HCT116 (cell line): ENCODE measurements around the gene NTNG1. TPM values are rescaled to one million over a fixed set of nuclear protein-coding genes. Genes with fewer than 3 reads are reported as not detected.

ENCODE experiments used
- ATAC-seq: fragments of 200-7000 bp; cut with Tn5 transposase; 2 replicates; pipeline ENCODE4 v1.9.1; 2020; ENCODE audit warnings: mild to moderate bottlenecking, moderate library complexity
- BruUV-seq: library from RNA; stranded (reverse); fragments of 400-500 nt; replicated peaks from 2 replicates; lab custom pipeline; 2021; lab: Mats Ljungman, UMichigan
- CTCF ChIA-PET: fragments of 300-600 bp; sonication (Branson Sonifier 250); formaldehyde crosslinking; loops from one replicate; lab custom pipeline; 2021; ENCODE audit warnings: antibody characterized with exemption; lab: Charles Lee
- POLR2A ChIA-PET: fragments of 300-600, 350-600 bp; sonication (Branson Sonifier 250); formaldehyde crosslinking; loops from one replicate; lab custom pipeline; 2021; ENCODE audit warnings: antibody characterized with exemption; lab: Charles Lee
- RAD21 ChIA-PET, 2 experiments: fragments of 300-600 bp; sonication (Branson Sonifier 250); formaldehyde crosslinking; loops; one replicate each; lab custom pipeline; 2023; ENCODE audit warnings: low total read pairs in 2 of 2; ENCODE audit not compliant: uncharacterized antibody in 2 of 2, unreplicated experiment in 2 of 2, low non-redundant PET in 1 of 2; lab: Charles Lee
- DNase-seq: peaks from one replicate; pipeline ENCODE4 v3.0.0-alpha.2; 2010; ENCODE audit warnings: low read depth, low spot score
- H2AFZ ChIP-seq: fragments of 200-600 bp; shearing (Covaris generic), sonication (generic); 2 replicates; pipeline ENCODE4 v1.6.1; 2017; ENCODE audit warnings: low read depth, mixed run types, mixed read lengths, antibody characterized with exemption, low read length; ENCODE audit not compliant: poor library complexity, severe bottlenecking
- H3K27ac ChIP-seq: 2 replicates; pipeline ENCODE4 v1.5.1; 2012; ENCODE audit warnings: low read depth, low read length
- H3K27me3 ChIP-seq: fragments of 200-600 bp; sonication (generic); 2 replicates; pipeline ENCODE4 v1.6.1; 2016; ENCODE audit warnings: mixed run types, low read length, mixed read lengths; ENCODE audit not compliant: insufficient read depth
- H3K36me3 ChIP-seq, 2 experiments: fragments of 200-500 bp in 1 of 2; fragments of 200-600 bp in 1 of 2; sonication (Bioruptor generic) in 1 of 2; sonication (generic) in 1 of 2; 2 replicates each; pipeline versions ENCODE4 v1.5.1 to v1.6.1; 2014 to 2016; ENCODE audit warnings: low read length in 2 of 2, inconsistent platforms in 1 of 2, mixed read lengths in 1 of 2, mixed run types in 1 of 2; ENCODE audit not compliant: insufficient read depth in 2 of 2, control insufficient read depth in 1 of 2
- H3K4me1 ChIP-seq, 2 experiments: fragments of 200-600 bp in 1 of 2; sonication (generic) in 1 of 2; 2 replicates each; pipeline versions ENCODE4 v1.5.1 to v1.6.1; 2012 to 2017; ENCODE audit warnings: low read length in 2 of 2, inconsistent platforms in 1 of 2, mild to moderate bottlenecking in 1 of 2, mixed read lengths in 1 of 2, mixed run types in 1 of 2, moderate library complexity in 1 of 2; ENCODE audit not compliant: insufficient read depth in 2 of 2, control insufficient read depth in 1 of 2
- H3K4me2 ChIP-seq: fragments of 200-600 bp; sonication (generic); 2 replicates; pipeline ENCODE4 v1.6.1; 2017; ENCODE audit warnings: mixed run types, low read length, mixed read lengths
- H3K4me3 ChIP-seq, 2 experiments: fragments of 200-600 bp in 1 of 2; sonication (generic) in 1 of 2; replicated peaks in 1 of 2; 2 replicates each; pipeline ENCODE4 v1.5.1; 2011 to 2016; ENCODE audit warnings: low read length in 2 of 2, control low read depth in 1 of 2, low read depth in 1 of 2, mild to moderate bottlenecking in 1 of 2, mixed read lengths in 1 of 2, mixed run types in 1 of 2
- H3K79me2 ChIP-seq: fragments of 200-600 bp; sonication (generic); 2 replicates; pipeline ENCODE4 v1.6.1; 2017; ENCODE audit warnings: mild to moderate bottlenecking, mixed run types, low read length, moderate library complexity, mixed read lengths; ENCODE audit not compliant: insufficient read depth
- H3K9ac ChIP-seq: fragments of 200-600 bp; sonication (generic); 2 replicates; pipeline ENCODE4 v1.6.1; 2016; ENCODE audit warnings: low read length, mixed read lengths
- H3K9me2 ChIP-seq: fragments of 200-600 bp; sonication (generic), shearing (Covaris generic); 2 replicates; pipeline ENCODE4 v1.6.1; 2017; ENCODE audit warnings: mixed run types, mild to moderate bottlenecking, moderate library complexity; ENCODE audit not compliant: insufficient read depth
- H3K9me3 ChIP-seq, 2 experiments: fragments of 200-500 bp in 1 of 2; fragments of 200-600 bp in 1 of 2; sonication (Bioruptor generic) in 1 of 2; sonication (generic) in 1 of 2; 2 replicates each; pipeline ENCODE4 v1.6.1; 2014 to 2017; ENCODE audit warnings: low read length in 2 of 2, mixed read lengths in 2 of 2, inconsistent platforms in 1 of 2, low read depth in 1 of 2, mild to moderate bottlenecking in 1 of 2, mixed run types in 1 of 2, moderate library complexity in 1 of 2; ENCODE audit not compliant: control insufficient read depth in 1 of 2, insufficient read depth in 1 of 2
- H4K20me1 ChIP-seq: fragments of 200-600 bp; sonication (generic), shearing (Covaris generic); 2 replicates; pipeline ENCODE4 v1.6.1; 2017; ENCODE audit warnings: mixed run types, mild to moderate bottlenecking, moderate library complexity; ENCODE audit not compliant: insufficient read depth
- CEBPB ChIP-seq: IDR thresholded peaks from 2 replicates; pipeline ENCODE4 v1.6.1; 2012; ENCODE audit warnings: low read depth
- CTCF ChIP-seq, 3 experiments: fragments of 200-600 bp in 1 of 3; sonication (generic) in 1 of 3; IDR thresholded peaks in 2 of 3; conservative IDR thresholded peaks in 1 of 3; 2 replicates each; pipeline ENCODE4 v1.5.1; 2012 to 2017; ENCODE audit warnings: low read depth in 2 of 3, low read length in 2 of 3, antibody characterized with exemption in 1 of 3, borderline replicate concordance in 1 of 3, control low read depth in 1 of 3, mild to moderate bottlenecking in 1 of 3, mixed read lengths in 1 of 3, mixed run types in 1 of 3, moderate library complexity in 1 of 3; ENCODE audit not compliant: insufficient read depth in 1 of 3
- EGR1 ChIP-seq: IDR thresholded peaks from 2 replicates; pipeline ENCODE4 v1.6.1; 2012; ENCODE audit warnings: low read depth
- EZH2 ChIP-seq: fragments of 200-600 bp; sonication (generic); IDR thresholded peaks from 2 replicates; pipeline ENCODE4 v1.6.1; 2017; ENCODE audit warnings: antibody characterized with exemption, mixed run types
- EZH2phosphoT487 ChIP-seq: fragments of 200-600 bp; IDR thresholded peaks from 2 replicates; pipeline ENCODE4 v1.6.1; 2018; ENCODE audit warnings: antibody characterized with exemption, borderline replicate concordance
- MAX ChIP-seq: IDR thresholded peaks from 2 replicates; pipeline ENCODE4 v1.6.1; 2012
- POLR2A ChIP-seq: IDR thresholded peaks from 2 replicates; pipeline ENCODE4 v1.7.0; 2011; ENCODE audit warnings: borderline replicate concordance; ENCODE audit not compliant: insufficient read depth, insufficient read length; ENCODE audit errors: extremely low read depth
- POLR2AphosphoS5 ChIP-seq: IDR thresholded peaks from 2 replicates; pipeline ENCODE4 v1.6.1; 2011; ENCODE audit warnings: mild to moderate bottlenecking, low read depth, low read length, moderate library complexity
- SIN3A ChIP-seq: IDR thresholded peaks from 2 replicates; pipeline ENCODE4 v1.6.1; 2012; ENCODE audit warnings: low read depth
- SRF ChIP-seq: IDR thresholded peaks from 2 replicates; pipeline ENCODE4 v1.6.1; 2012; ENCODE audit warnings: low read depth
- TCF7L2 ChIP-seq: IDR thresholded peaks from 2 replicates; pipeline ENCODE4 v1.7.0; 2011; ENCODE audit warnings: borderline replicate concordance, inconsistent platforms; ENCODE audit not compliant: insufficient read depth, insufficient read length; ENCODE audit errors: extremely low read depth
- YY1 ChIP-seq: IDR thresholded peaks from 2 replicates; pipeline ENCODE4 v1.6.1; 2011; ENCODE audit warnings: low read length, low read depth, moderate library complexity, mild to moderate bottlenecking; ENCODE audit not compliant: insufficient replicate concordance; ENCODE audit errors: extremely low read depth
- ZBTB33 ChIP-seq: IDR thresholded peaks from 2 replicates; pipeline ENCODE4 v1.6.1; 2011; ENCODE audit warnings: mild to moderate bottlenecking, low read length, moderate library complexity; ENCODE audit not compliant: insufficient replicate concordance; ENCODE audit errors: extremely low read depth
- ZFX ChIP-seq: fragments of 450-650 bp; IDR thresholded peaks from 2 replicates; pipeline ENCODE4 v1.6.1; 2017
- ZNF274 ChIP-seq: fragments of 200-500 bp; sonication (Bioruptor generic); IDR thresholded peaks from 2 replicates; pipeline ENCODE4 v1.6.1; 2014; ENCODE audit warnings: mild to moderate bottlenecking, low read depth, low read length, inconsistent platforms
- intact Hi-C: fragments of 100-400 bp; cut with micrococcal nuclease; formaldehyde crosslinking; loops from 2 replicates; pipeline ENCODE4 v1.10.0; 2022
- total RNA-seq: library from RNA; stranded (reverse); gene quantifications from one replicate; pipeline ENCODE4 v1.2.1, GENCODE V29; 2021; ENCODE audit not compliant: unreplicated experiment
- TF ChIP-seq, protein P1 (sequence below): IDR thresholded peaks from 2 replicates; pipeline ENCODE4 v1.6.1; 2012; ENCODE audit warnings: low read depth
- TF ChIP-seq, protein P2 (sequence below): IDR thresholded peaks from 2 replicates; pipeline ENCODE4 v1.6.1; 2012

NTNG1 gene
- total RNA-seq, 1 experiment from 2014 or later = not detected

GRCh38 chr1:107264007-107264406, 123.2 kb downstream of the NTNG1 start (continued):
- TF ChIP-seq, protein P1, sequence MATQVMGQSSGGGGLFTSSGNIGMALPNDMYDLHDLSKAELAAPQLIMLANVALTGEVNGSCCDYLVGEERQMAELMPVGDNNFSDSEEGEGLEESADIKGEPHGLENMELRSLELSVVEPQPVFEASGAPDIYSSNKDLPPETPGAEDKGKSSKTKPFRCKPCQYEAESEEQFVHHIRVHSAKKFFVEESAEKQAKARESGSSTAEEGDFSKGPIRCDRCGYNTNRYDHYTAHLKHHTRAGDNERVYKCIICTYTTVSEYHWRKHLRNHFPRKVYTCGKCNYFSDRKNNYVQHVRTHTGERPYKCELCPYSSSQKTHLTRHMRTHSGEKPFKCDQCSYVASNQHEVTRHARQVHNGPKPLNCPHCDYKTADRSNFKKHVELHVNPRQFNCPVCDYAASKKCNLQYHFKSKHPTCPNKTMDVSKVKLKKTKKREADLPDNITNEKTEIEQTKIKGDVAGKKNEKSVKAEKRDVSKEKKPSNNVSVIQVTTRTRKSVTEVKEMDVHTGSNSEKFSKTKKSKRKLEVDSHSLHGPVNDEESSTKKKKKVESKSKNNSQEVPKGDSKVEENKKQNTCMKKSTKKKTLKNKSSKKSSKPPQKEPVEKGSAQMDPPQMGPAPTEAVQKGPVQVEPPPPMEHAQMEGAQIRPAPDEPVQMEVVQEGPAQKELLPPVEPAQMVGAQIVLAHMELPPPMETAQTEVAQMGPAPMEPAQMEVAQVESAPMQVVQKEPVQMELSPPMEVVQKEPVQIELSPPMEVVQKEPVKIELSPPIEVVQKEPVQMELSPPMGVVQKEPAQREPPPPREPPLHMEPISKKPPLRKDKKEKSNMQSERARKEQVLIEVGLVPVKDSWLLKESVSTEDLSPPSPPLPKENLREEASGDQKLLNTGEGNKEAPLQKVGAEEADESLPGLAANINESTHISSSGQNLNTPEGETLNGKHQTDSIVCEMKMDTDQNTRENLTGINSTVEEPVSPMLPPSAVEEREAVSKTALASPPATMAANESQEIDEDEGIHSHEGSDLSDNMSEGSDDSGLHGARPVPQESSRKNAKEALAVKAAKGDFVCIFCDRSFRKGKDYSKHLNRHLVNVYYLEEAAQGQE = no peak
- TF ChIP-seq CEBPB = no peak
- TF ChIP-seq POLR2A = no peak
- no peak for TF ChIP-seq EGR1
- no peak for TF ChIP-seq EZH2phosphoT487
- TF ChIP-seq ZFX = no peak
- no peak for TF ChIP-seq YY1

GRCh38 chr1:107264561-107264960, 123.7 kb downstream of the NTNG1 start:
- H4K20me1 ChIP-seq = no peaks in the 10 kb centered on the region
- CTCF ChIA-PET = no interaction called here
- no peaks in the 10 kb centered on the region for H3K4me1 ChIP-seq
- no peaks in the 10 kb centered on the region for H3K79me2 ChIP-seq
- H3K9me3 ChIP-seq = peaks cover 0 to 22% of the 10 kb centered on the region in 2 experiments; a peak in 2 of 4 replicates
- POLR2A ChIA-PET = no interaction called here
- no peak overlapping the region for H3K9ac ChIP-seq
- no peaks in the 10 kb centered on the region for H3K36me3 ChIP-seq
- no peak for ATAC-seq
- no peak for DNase-seq
- no peaks in the 10 kb centered on the region for H3K27me3 ChIP-seq
- H2AFZ ChIP-seq = no peak overlapping the region
- no peak overlapping the region for H3K4me2 ChIP-seq
- no peak overlapping the region for H3K27ac ChIP-seq
- intact Hi-C loops = no loop called here
- BruUV-seq = no TSS peak
- RAD21 ChIA-PET = no interaction called here
- no peaks in the 10 kb centered on the region for H3K9me2 ChIP-seq
- H3K4me3 ChIP-seq = no peak overlapping the region
- TF ChIP-seq ZBTB33 (no peak), POLR2AphosphoS5 (no peak), POLR2A (no peak), MAX (no peak), ZNF274 (no peak), SIN3A (no peak), TCF7L2 (no peak), SRF (no peak), EZH2 (no peak), CTCF (IDR thresholded peaks at IDR 0.05 in 2 of 3, conservative IDR thresholded peaks at IDR 0.05 in 1 of 3; ENCODE audit: borderline replicate concordance in 1 of 3, insufficient read depth in 1 of 3, low read depth in 2 of 3, low read length in 2 of 3) (no peak), CEBPB (no peak)
- TF ChIP-seq, protein P2, sequence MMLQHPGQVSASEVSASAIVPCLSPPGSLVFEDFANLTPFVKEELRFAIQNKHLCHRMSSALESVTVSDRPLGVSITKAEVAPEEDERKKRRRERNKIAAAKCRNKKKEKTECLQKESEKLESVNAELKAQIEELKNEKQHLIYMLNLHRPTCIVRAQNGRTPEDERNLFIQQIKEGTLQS = no peak
